ENCODE results near the gene CKAP2L. TPM values are rescaled to one million over a fixed set of nuclear protein-coding genes. Genes with fewer than 3 reads are reported as not detected.

CKAP2L gene
- total and polyA plus RNA-seq, 2 experiments from 2014 or later, result 16.2 to 30.2 TPM

GRCh38 chr2:112722816-112723546 is 41.4 kb downstream of the CKAP2L start (continued):
- TF ChIP-seq, protein P1, sequence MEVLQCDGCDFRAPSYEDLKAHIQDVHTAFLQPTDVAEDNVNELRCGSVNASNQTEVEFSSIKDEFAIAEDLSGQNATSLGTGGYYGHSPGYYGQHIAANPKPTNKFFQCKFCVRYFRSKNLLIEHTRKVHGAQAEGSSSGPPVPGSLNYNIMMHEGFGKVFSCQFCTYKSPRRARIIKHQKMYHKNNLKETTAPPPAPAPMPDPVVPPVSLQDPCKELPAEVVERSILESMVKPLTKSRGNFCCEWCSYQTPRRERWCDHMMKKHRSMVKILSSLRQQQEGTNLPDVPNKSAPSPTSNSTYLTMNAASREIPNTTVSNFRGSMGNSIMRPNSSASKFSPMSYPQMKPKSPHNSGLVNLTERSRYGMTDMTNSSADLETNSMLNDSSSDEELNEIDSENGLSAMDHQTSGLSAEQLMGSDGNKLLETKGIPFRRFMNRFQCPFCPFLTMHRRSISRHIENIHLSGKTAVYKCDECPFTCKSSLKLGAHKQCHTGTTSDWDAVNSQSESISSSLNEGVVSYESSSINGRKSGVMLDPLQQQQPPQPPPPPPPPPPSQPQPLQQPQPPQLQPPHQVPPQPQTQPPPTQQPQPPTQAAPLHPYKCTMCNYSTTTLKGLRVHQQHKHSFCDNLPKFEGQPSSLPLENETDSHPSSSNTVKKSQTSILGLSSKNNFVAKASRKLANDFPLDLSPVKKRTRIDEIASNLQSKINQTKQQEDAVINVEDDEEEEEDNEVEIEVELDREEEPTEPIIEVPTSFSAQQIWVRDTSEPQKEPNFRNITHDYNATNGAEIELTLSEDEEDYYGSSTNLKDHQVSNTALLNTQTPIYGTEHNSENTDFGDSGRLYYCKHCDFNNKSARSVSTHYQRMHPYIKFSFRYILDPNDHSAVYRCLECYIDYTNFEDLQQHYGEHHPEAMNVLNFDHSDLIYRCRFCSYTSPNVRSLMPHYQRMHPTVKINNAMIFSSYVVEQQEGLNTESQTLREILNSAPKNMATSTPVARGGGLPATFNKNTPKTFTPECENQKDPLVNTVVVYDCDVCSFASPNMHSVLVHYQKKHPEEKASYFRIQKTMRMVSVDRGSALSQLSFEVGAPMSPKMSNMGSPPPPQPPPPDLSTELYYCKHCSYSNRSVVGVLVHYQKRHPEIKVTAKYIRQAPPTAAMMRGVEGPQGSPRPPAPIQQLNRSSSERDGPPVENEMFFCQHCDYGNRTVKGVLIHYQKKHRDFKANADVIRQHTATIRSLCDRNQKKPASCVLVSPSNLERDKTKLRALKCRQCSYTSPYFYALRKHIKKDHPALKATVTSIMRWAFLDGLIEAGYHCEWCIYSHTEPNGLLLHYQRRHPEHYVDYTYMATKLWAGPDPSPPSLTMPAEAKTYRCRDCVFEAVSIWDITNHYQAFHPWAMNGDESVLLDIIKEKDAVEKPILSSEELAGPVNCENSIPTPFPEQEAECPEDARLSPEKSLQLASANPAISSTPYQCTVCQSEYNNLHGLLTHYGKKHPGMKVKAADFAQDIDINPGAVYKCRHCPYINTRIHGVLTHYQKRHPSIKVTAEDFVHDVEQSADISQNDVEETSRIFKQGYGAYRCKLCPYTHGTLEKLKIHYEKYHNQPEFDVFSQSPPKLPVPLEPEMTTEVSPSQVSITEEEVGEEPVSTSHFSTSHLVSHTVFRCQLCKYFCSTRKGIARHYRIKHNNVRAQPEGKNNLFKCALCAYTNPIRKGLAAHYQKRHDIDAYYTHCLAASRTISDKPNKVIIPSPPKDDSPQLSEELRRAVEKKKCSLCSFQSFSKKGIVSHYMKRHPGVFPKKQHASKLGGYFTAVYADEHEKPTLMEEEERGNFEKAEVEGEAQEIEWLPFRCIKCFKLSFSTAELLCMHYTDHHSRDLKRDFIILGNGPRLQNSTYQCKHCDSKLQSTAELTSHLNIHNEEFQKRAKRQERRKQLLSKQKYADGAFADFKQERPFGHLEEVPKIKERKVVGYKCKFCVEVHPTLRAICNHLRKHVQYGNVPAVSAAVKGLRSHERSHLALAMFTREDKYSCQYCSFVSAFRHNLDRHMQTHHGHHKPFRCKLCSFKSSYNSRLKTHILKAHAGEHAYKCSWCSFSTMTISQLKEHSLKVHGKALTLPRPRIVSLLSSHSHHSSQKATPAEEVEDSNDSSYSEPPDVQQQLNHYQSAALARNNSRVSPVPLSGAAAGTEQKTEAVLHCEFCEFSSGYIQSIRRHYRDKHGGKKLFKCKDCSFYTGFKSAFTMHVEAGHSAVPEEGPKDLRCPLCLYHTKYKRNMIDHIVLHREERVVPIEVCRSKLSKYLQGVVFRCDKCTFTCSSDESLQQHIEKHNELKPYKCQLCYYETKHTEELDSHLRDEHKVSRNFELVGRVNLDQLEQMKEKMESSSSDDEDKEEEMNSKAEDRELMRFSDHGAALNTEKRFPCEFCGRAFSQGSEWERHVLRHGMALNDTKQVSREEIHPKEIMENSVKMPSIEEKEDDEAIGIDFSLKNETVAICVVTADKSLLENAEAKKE (CRISPR knock-in tag; IDR thresholded peaks at IDR 0.05), result no peak

GRCh38 chr2:112721819-112722522 is 42.4 kb downstream of the CKAP2L start:
- Histone ChIP-seq H3K4me2 (no peak overlapping the region), H3K9me2 (ENCODE audit: insufficient read depth) (no peaks in the 10 kb centered on the region), H3K36me3 (ENCODE audit: insufficient read depth) (no peaks in the 10 kb centered on the region), H2AFZ (no peak overlapping the region), H3K27me3 (ENCODE audit: insufficient read depth) (no peaks in the 10 kb centered on the region), H3K79me2 (replicated peaks; ENCODE audit: insufficient read depth) (no peaks in the 10 kb centered on the region), H3K27ac (ENCODE audit: low read depth) (no peak overlapping the region), H4K20me1 (replicated peaks; ENCODE audit: insufficient read depth) (no peaks in the 10 kb centered on the region), H3K4me3 (no peak overlapping the region), H3K4me1 (ENCODE audit: insufficient read depth) (no peaks in the 10 kb centered on the region; the same call in 1 of the 2 replicates), H3F3A (replicated peaks; ENCODE audit: low read depth) (no peaks in the 10 kb centered on the region)
- H3K27ac Mint-ChIP-seq, result no peak overlapping the region
- no peaks in the 10 kb centered on the region for H3K36me3 Mint-ChIP-seq (ENCODE audit: low read depth)
- H3K9me3 Mint-ChIP-seq, result no peaks in the 10 kb centered on the region; the same call in 2 of the 3 replicates
- H3K27me3 Mint-ChIP-seq (ENCODE audit: insufficient read depth, low read depth, poor library complexity), result peaks cover 5% of the 10 kb centered on the region
- no peaks in the 10 kb centered on the region for H3K4me1 Mint-ChIP-seq
- no peak for DNase-seq (ENCODE audit: low spot score)
- ATAC-seq, result no peak
- TF ChIP-seq ZNF114 (CRISPR knock-in tag; IDR thresholded peaks at IDR 0.05), result no peak
- TF ChIP-seq ZNF331 (CRISPR knock-in tag; IDR thresholded peaks at IDR 0.05; ENCODE audit: low read depth), result no peak
- TF ChIP-seq, protein P1 (CRISPR knock-in tag; IDR thresholded peaks at IDR 0.05), result no peak
- TF ChIP-seq CREB1 (CRISPR knock-in tag; IDR thresholded peaks at IDR 0.05; ENCODE audit: low read depth), result no peak
- no peak overlapping the region for H3K4me3 Mint-ChIP-seq

All from GM23338 (cell line).